Small intestine (tissue), 7 donors: ENCODE results near the gene TSHZ3. TPM values are rescaled to one million over a fixed set of nuclear protein-coding genes. Genes with fewer than 3 reads are reported as not detected.

Source experiments
- DNase-seq, 2 donors: peaks; one replicate each; pipeline versions ENCODE4 v3.0.0 to v3.0.0-alpha.2; 2013
- FAIRE-seq: peaks from 2 replicates; lab custom pipeline; 2012; peaks lifted over from hg19 to GRCh38; lab: Jason Lieb, UNC
- H3K27ac ChIP-seq, 3 donors: one replicate each; pipeline ENCODE4 v1.5.1; 2013; ENCODE audit warnings: low read length in 2 of 3, mild to moderate bottlenecking in 2 of 3, control low read depth in 1 of 3, inconsistent platforms in 1 of 3, low read depth in 1 of 3, moderate library complexity in 1 of 3
- H3K27me3 ChIP-seq, 3 donors: one replicate each; pipeline ENCODE4 v1.6.1; 2013; ENCODE audit warnings: low read length in 3 of 3, inconsistent platforms in 1 of 3; ENCODE audit not compliant: control insufficient read depth in 3 of 3, insufficient read depth in 3 of 3
- H3K36me3 ChIP-seq, 3 donors: one replicate each; pipeline ENCODE4 v1.6.1; 2013; ENCODE audit warnings: low read length in 3 of 3, inconsistent platforms in 1 of 3, low read depth in 1 of 3, mild to moderate bottlenecking in 1 of 3, moderate library complexity in 1 of 3; ENCODE audit not compliant: control insufficient read depth in 3 of 3, insufficient read depth in 2 of 3
- H3K4me1 ChIP-seq, 3 donors: one replicate each; pipeline ENCODE4 v1.6.1; 2013; ENCODE audit warnings: low read length in 2 of 3, inconsistent platforms in 1 of 3, low read depth in 1 of 3, mild to moderate bottlenecking in 1 of 3, moderate library complexity in 1 of 3; ENCODE audit not compliant: control insufficient read depth in 3 of 3, insufficient read depth in 2 of 3
- H3K4me3 ChIP-seq, 3 donors: one replicate each; pipeline ENCODE4 v1.5.1; 2013; ENCODE audit warnings: low read length in 3 of 3, control low read depth in 1 of 3, inconsistent platforms in 1 of 3, low read depth in 1 of 3, mild to moderate bottlenecking in 1 of 3, moderate library complexity in 1 of 3
- H3K9me3 ChIP-seq, 2 donors: one replicate each; pipeline ENCODE4 v1.6.1; 2013; ENCODE audit warnings: low read depth in 1 of 2, low read length in 1 of 2; ENCODE audit not compliant: control insufficient read depth in 2 of 2, insufficient read depth in 1 of 2
- WGBS, 3 donors: extraction: QIAGEN DNeasy Blood & Tissue Kit; methylation state at CpG; one replicate each; pipeline ENCODE4 v1.1.7; 2013; 5-methylcytosine and 5-hydroxymethylcytosine counted together
- polyA plus RNA-seq, 4 donors: library from polyadenylated mRNA; stranded (reverse) in 3 of 4; unstranded in 1 of 4; fragments of 200-250 nt in 3 of 4; fragments of 120-200 nt in 1 of 4; gene quantifications; one replicate each; pipeline versions ENCODE4 v1.2.1 to v1.2.3, GENCODE V29; 2013
- donor health status: healthy with polysubstance abuse.
- donor health status: control.
- donor health status: control.
- donor health status: Bipolar disorder and iron deficiency.
- donor health status: healthy.

TSHZ3 gene
- polyA plus RNA-seq, 4 donors = 0.22 to 3.4 (median 1.7) TPM

GRCh38 chr19:31338069-31338776 is 11.0 kb downstream of the TSHZ3 start:
- no peaks in the 10 kb centered on the region for H3K9me3 ChIP-seq
- peak in 1 of 2 donors; percentile 35 for DNase-seq
- no peaks in the 10 kb centered on the region for H3K36me3 ChIP-seq
- peak overlapping the region in 2 of 3 donors; percentile 22 to 51 for H3K27ac ChIP-seq
- peaks cover 0 to 11% (median 5%) of the 10 kb centered on the region in 3 donors for H3K4me1 ChIP-seq
- peaks cover 0 to 5% (median 0%) of the 10 kb centered on the region in 3 donors for H3K27me3 ChIP-seq
- FAIRE-seq = no peak
- no peak overlapping the region for H3K4me3 ChIP-seq
- WGBS, 3 donors = 35 to 60% (median 58%) methylated on average over 10 of the region's 10 CpGs

GRCh38 chr19:31337008-31337914 is 12.0 kb downstream of the TSHZ3 start:
- Histone ChIP-seq H3K9me3 (no peaks in the 10 kb centered on the region), H3K27ac (no peak overlapping the region), H3K27me3 (peaks cover 0 to 5% (median 0%) of the 10 kb centered on the region in 3 donors), H3K36me3 (no peaks in the 10 kb centered on the region), H3K4me1 (peaks cover 0 to 11% (median 5%) of the 10 kb centered on the region in 3 donors), H3K4me3 (no peak overlapping the region)
- 24 to 61% (median 42%) methylated on average over 7 of the region's 7 CpGs for WGBS, 3 donors
- DNase-seq = peak in 1 of 2 donors; percentile 23
- FAIRE-seq = no peak

GRCh38 chr19:31335716-31336115 is 13.5 kb downstream of the TSHZ3 start:
- DNase-seq (no peak), FAIRE-seq (no peak)
- Histone ChIP-seq H3K36me3 (peaks cover 0 to 2% (median 0%) of the 10 kb centered on the region in 3 donors), H3K27me3 (peaks cover 0 to 5% (median 0%) of the 10 kb centered on the region in 3 donors), H3K4me3 (no peak overlapping the region), H3K27ac (no peak overlapping the region), H3K4me1 (peaks cover 0 to 10% (median 5%) of the 10 kb centered on the region in 3 donors), H3K9me3 (no peaks in the 10 kb centered on the region)
- WGBS, 3 donors = 78 to 85% (median 78%) methylated on average over 6 of the region's 6 CpGs

- Histone ChIP-seq H3K36me3 (peaks cover 0 to 2% (median 0%) of the 10 kb centered on the region in 3 donors), H3K27ac (no peak overlapping the region), H3K9me3 (no peaks in the 10 kb centered on the region), H3K4me1 (peaks cover 0 to 7% (median 5%) of the 10 kb centered on the region in 3 donors), H3K4me3 (no peak overlapping the region), H3K27me3 (peaks cover 0 to 3% (median 0%) of the 10 kb centered on the region in 3 donors)
- FAIRE-seq (no peak), DNase-seq (no peak)
- 90 to 92% (median 90%) methylated on average over 12 of the region's 12 CpGs for WGBS, 3 donors
Observed at GRCh38 chr19:31334849-31335624, 14.2 kb downstream of the TSHZ3 start.

GRCh38 chr19:31334101-31334848 is 15.0 kb downstream of the TSHZ3 start:
- no peak for FAIRE-seq

GRCh38 chr19:31332096-31332495 is 17.1 kb downstream of the TSHZ3 start:
- 69 to 82% (median 69%) methylated on average over 8 of the region's 8 CpGs for WGBS, 3 donors

More at GRCh38 chr19:31334101-31334848, 15.0 kb downstream of the TSHZ3 start:
- no peak for DNase-seq
- Histone ChIP-seq H3K9me3 (no peaks in the 10 kb centered on the region), H3K27ac (no peak overlapping the region), H3K4me1 (peaks cover 0 to 5% (median 0%) of the 10 kb centered on the region in 3 donors), H3K27me3 (peaks cover 0 to 3% (median 0%) of the 10 kb centered on the region in 3 donors), H3K36me3 (peaks cover 0 to 2% (median 0%) of the 10 kb centered on the region in 3 donors), H3K4me3 (no peak overlapping the region)
- WGBS, 3 donors = 88 to 93% (median 92%) methylated on average over 7 of the region's 7 CpGs

GRCh38 chr19:31331536-31331935 is 17.7 kb downstream of the TSHZ3 start:
- H3K4me1 ChIP-seq = no peaks in the 10 kb centered on the region
- peaks cover 0 to 3% (median 0%) of the 10 kb centered on the region in 3 donors for H3K27me3 ChIP-seq
- DNase-seq (no peak), FAIRE-seq (no peak)
- no peaks in the 10 kb centered on the region for H3K9me3 ChIP-seq
- peaks cover 0 to 2% (median 0%) of the 10 kb centered on the region in 3 donors for H3K36me3 ChIP-seq
- H3K4me3 ChIP-seq = no peak overlapping the region
- 80 to 91% (median 90%) methylated on average over 11 of the region's 11 CpGs for WGBS, 3 donors
- no peak overlapping the region for H3K27ac ChIP-seq

More at GRCh38 chr19:31332096-31332495, 17.1 kb downstream of the TSHZ3 start:
- Histone ChIP-seq H3K27me3 (peaks cover 0 to 3% (median 0%) of the 10 kb centered on the region in 3 donors), H3K9me3 (no peaks in the 10 kb centered on the region), H3K4me3 (no peak overlapping the region), H3K27ac (peak overlapping the region in 1 of 3 donors; percentile 22), H3K36me3 (peaks cover 0 to 2% (median 0%) of the 10 kb centered on the region in 3 donors), H3K4me1 (no peaks in the 10 kb centered on the region)
- DNase-seq (no peak), FAIRE-seq (no peak)
